ENCODE data around the gene TRPM2. TPM values are rescaled to one million over a fixed set of nuclear protein-coding genes. Genes with fewer than 3 reads are reported as not detected.

TRPM2 gene
- total and polyA plus RNA-seq, 10 of the 15 experiments (the other 5 are each of a cell fraction or from before 2014, with no cell fraction given), result 0.03 to 9.1 (median 2.6) TPM

DNA sequence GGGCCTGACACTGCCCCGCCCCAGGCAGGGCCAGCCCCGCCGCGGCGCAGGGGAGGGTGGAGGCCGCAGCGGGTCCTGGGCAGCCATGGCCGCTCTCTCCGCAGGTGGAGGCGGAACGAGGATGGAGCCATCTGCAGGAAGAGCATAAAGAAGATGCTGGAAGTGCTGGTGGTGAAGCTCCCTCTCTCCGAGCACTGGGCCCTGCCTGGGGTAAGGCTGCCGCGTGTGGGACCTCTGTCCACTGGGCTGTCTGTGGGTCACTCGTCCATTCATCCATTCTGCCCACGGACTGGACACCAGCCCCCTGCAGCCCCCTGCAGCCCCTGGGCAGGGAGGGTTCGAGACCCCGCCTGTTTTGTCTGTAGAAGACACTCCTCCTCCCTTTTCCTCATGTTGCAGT lies 83.5 kb downstream of the TRPM2 start (continued):
- no peak for TF ChIP-seq MYC (IDR thresholded peaks at IDR 0.05; ENCODE audit: insufficient read depth, insufficient read length, insufficient replicate concordance, low read length, severe bottlenecking)
- TF ChIP-seq, protein P1, sequence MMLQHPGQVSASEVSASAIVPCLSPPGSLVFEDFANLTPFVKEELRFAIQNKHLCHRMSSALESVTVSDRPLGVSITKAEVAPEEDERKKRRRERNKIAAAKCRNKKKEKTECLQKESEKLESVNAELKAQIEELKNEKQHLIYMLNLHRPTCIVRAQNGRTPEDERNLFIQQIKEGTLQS (IDR thresholded peaks at IDR 0.05; ENCODE audit: borderline replicate concordance, extremely low read depth, low read depth, low read length), result no peak

DNA sequence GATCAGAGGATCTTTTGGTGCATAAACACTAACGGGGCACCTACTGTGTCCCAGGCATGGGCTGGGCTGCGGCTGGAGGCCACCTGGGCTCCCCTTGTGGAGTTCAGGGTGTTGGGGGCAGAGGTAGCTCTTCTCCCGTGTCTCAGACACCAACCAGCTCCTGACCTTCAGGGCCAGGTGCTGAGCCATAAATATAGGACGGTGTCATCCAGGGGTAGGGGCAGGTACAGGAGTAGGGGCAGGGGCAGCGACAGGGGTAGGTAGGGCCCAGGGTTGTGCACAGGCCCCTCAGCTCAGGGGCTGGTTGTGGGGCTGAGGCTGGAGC lies 83.9 kb downstream of the TRPM2 start:
- ChIA-PET RAD21 (ENCODE audit: unreplicated experiment) (no interaction called here), POLR2A (no interaction called here)

DNA sequence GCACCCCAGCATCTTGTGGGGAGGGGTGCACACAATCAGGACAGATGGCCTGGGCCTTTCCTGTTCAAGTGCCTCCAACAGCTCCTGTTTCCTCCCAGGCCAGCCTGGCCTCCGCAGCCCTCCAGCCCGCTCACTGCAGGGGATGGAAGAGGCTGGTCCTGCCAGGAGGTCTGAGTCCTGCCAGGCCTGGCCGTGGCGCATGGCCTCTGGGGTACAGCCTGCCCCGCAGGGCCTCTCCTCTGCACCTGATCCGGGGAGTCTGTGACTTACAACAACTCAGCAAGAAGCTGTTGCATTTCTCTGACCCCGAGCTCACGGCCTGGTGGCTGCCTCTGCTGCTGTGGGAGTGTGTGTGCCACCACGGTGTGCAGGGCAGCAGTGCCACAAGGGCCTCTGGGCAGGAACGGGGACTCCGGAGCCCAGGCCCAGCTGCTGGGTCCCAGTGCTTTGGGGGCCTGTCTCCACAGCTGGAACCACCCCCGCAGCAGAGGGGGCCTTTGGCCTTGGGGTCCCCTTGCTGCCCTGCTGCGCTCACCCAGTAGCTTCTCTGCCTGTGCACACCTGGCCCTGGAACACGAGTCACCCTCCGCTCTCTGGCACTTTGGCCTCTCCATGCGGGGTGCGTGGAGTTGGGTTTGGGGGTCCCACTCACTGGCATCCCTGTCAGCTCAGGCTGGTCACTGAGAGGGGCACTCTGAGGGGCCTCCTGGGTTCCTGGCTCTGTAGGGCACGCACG lies 84.4 kb downstream of the TRPM2 start:
- BruUV-seq (replicated peaks), result no TSS peak
- TF ChIP-seq RAD51 (IDR thresholded peaks at IDR 0.05) (no peak), SUPT20H (IDR thresholded peaks at IDR 0.05; ENCODE audit: borderline replicate concordance, control insufficient read depth, low read depth, low read length) (no peak), BMI1 (IDR thresholded peaks at IDR 0.05; ENCODE audit: borderline replicate concordance) (no peak), CREM (IDR thresholded peaks at IDR 0.05; ENCODE audit: low read depth) (no peak), SRF (IDR thresholded peaks at IDR 0.05; ENCODE audit: low read depth in 2 of 2, low read length in 2 of 2) (no peak), CBX5 (IDR thresholded peaks at IDR 0.05; ENCODE audit: low read depth) (no peak), FOS (IDR thresholded peaks at IDR 0.05; ENCODE audit: borderline replicate concordance, extremely low read depth, insufficient read length) (no peak), NFIC (IDR thresholded peaks at IDR 0.05; ENCODE audit: low read depth, low read length) (no peak)
- TF ChIP-seq, protein P2, sequence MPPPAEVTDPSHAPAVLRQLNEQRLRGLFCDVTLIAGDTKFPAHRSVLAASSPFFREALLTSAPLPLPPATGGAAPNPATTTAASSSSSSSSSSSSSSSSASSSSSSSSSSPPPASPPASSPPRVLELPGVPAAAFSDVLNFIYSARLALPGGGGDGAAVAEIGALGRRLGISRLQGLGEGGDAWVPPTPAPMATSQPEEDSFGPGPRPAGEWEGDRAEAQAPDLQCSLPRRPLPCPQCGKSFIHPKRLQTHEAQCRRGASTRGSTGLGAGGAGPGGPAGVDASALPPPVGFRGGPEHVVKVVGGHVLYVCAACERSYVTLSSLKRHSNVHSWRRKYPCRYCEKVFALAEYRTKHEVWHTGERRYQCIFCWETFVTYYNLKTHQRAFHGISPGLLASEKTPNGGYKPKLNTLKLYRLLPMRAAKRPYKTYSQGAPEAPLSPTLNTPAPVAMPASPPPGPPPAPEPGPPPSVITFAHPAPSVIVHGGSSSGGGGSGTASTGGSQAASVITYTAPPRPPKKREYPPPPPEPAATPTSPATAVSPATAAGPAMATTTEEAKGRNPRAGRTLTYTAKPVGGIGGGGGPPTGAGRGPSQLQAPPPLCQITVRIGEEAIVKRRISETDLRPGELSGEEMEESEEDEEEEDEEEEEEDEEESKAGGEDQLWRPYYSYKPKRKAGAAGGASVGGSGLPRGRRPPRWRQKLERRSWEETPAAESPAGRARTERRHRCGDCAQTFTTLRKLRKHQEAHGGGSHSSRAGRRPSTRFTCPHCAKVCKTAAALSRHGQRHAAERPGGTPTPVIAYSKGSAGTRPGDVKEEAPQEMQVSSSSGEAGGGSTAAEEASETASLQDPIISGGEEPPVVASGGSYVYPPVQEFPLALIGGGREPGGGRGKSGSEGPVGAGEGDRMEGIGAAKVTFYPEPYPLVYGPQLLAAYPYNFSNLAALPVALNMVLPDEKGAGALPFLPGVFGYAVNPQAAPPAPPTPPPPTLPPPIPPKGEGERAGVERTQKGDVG (CRISPR knock-in tag; IDR thresholded peaks at IDR 0.05), result no peak

More for the DNA sequence above, 83.9 kb downstream of the TRPM2 start:
- Histone ChIP-seq H3K27ac (ENCODE audit: control insufficient read depth, insufficient read depth) (no peak overlapping the region), H3K4me1 (ENCODE audit: control insufficient read depth, insufficient read depth, low read length) (no peaks in the 10 kb centered on the region), H4K20me1 (ENCODE audit: control insufficient read depth, insufficient read depth) (no peaks in the 10 kb centered on the region), H3K9me3 (replicated peaks; ENCODE audit: control insufficient read depth, insufficient read depth, low read length) (no peaks in the 10 kb centered on the region), H3K9ac (ENCODE audit: control insufficient read depth, insufficient read depth, low read length) (no peak overlapping the region), H2AFZ (ENCODE audit: control insufficient read depth, low read depth, low read length) (no peak overlapping the region), H3K4me2 (ENCODE audit: control insufficient read depth, insufficient read depth) (no peak overlapping the region), H3K36me3 (ENCODE audit: control insufficient read depth in 2 of 2, insufficient read depth in 2 of 2, low read length in 1 of 2) (no peaks in the 10 kb centered on the region), H3K27me3 (replicated peaks in 1 of 2; ENCODE audit: control insufficient read depth in 2 of 2, insufficient read depth in 2 of 2, low read length in 1 of 2) (no peaks in the 10 kb centered on the region), H3K79me2 (ENCODE audit: control insufficient read depth, insufficient read depth, low read length) (no peaks in the 10 kb centered on the region), H3K4me3 (no peak overlapping the region)
- BruUV-seq (replicated peaks), result no TSS peak
- WGBS (ENCODE audit: insufficient coverage, insufficient replicate concordance, low lambda C conversion rate, missing lambda C conversion rate), result 23% methylated on average over 5 of the region's 5 CpGs
- CTCF ChIA-PET, result no interaction called here
- DNase-seq (ENCODE audit: low read depth, low spot score), result no peak
- no peak for TF ChIP-seq NR2C2 (IDR thresholded peaks at IDR 0.05; ENCODE audit: borderline replicate concordance, control insufficient read depth, insufficient read length, low read depth)
- TF ChIP-seq ZSCAN29 (IDR thresholded peaks at IDR 0.05), result no peak
- TF ChIP-seq IKZF1 (conservative IDR thresholded peaks at IDR 0.05), result no peak
- no peak for TF ChIP-seq ZNF622 (IDR thresholded peaks at IDR 0.05)
- no peak for TF ChIP-seq SUZ12 (IDR thresholded peaks at IDR 0.05; ENCODE audit: unreplicated experiment)
- ATAC-seq, result no peak
- no peak for FAIRE-seq
- SMC1A ChIA-PET (ENCODE audit: uncharacterized antibody, unreplicated experiment), result no interaction called here
- in situ Hi-C loops (cut with MboI) (no loop called here), intact Hi-C loops (cut with micrococcal nuclease; ENCODE audit: unreplicated experiment) (no loop called here)

More for the DNA sequence above, 84.4 kb downstream of the TRPM2 start:
- CTCF ChIA-PET, result no interaction called here
- in situ Hi-C loops (cut with MboI) (no loop called here), intact Hi-C loops (cut with micrococcal nuclease; ENCODE audit: unreplicated experiment) (no loop called here)
- Histone ChIP-seq H3K4me1 (ENCODE audit: control insufficient read depth, insufficient read depth, low read length) (no peaks in the 10 kb centered on the region), H3K27me3 (replicated peaks in 1 of 2; ENCODE audit: control insufficient read depth in 2 of 2, insufficient read depth in 2 of 2, low read length in 1 of 2) (no peaks in the 10 kb centered on the region), H3K79me2 (ENCODE audit: control insufficient read depth, insufficient read depth, low read length) (no peaks in the 10 kb centered on the region), H4K20me1 (ENCODE audit: control insufficient read depth, insufficient read depth) (no peaks in the 10 kb centered on the region), H3K9ac (ENCODE audit: control insufficient read depth, insufficient read depth, low read length) (no peak overlapping the region), H3K36me3 (ENCODE audit: control insufficient read depth in 2 of 2, insufficient read depth in 2 of 2, low read length in 1 of 2) (no peaks in the 10 kb centered on the region), H3K4me3 (no peak overlapping the region), H3K4me2 (ENCODE audit: control insufficient read depth, insufficient read depth) (no peak overlapping the region), H3K9me3 (replicated peaks; ENCODE audit: control insufficient read depth, insufficient read depth, low read length) (no peaks in the 10 kb centered on the region), H3K27ac (ENCODE audit: control insufficient read depth, insufficient read depth) (no peak overlapping the region), H2AFZ (ENCODE audit: control insufficient read depth, low read depth, low read length) (no peak overlapping the region)
- DNase-seq (ENCODE audit: low read depth, low spot score), result no peak
- RAD21 ChIA-PET (ENCODE audit: unreplicated experiment), result no interaction called here
- 80% methylated on average over 16 of the region's 19 CpGs for WGBS (ENCODE audit: insufficient coverage, insufficient replicate concordance, low lambda C conversion rate, missing lambda C conversion rate)
- no peak for ATAC-seq
- POLR2A ChIA-PET, result no interaction called here
- no peak for FAIRE-seq
- SMC1A ChIA-PET (ENCODE audit: uncharacterized antibody, unreplicated experiment), result no interaction called here
